Measurements from ENCODE around the gene CDYL. TPM values are rescaled to one million over a fixed set of nuclear protein-coding genes. Genes with fewer than 3 reads are reported as not detected.

The CDYL gene
- total RNA-seq, 1 experiment from 2014 or later: 38.4 TPM

- no peak for ATAC-seq
- CTCF ChIA-PET: no interaction called here
- H3K79me2 ChIP-seq (ENCODE audit: low read length): peaks cover 98% of the 10 kb centered on the region
These were observed 12.9 kb downstream of the CDYL start for GRCh38 chr6:4788953-4789584.

GRCh38 chr6:4790158-4790899, 14.1 kb downstream of the CDYL start:
- ChIA-PET CTCF (no interaction called here), POLR2A (ENCODE audit: unreplicated experiment) (no interaction called here)
- no peaks in the 10 kb centered on the region for H3K4me1 ChIP-seq (ENCODE audit: insufficient read depth, low read length)
- no peak overlapping the region for H3K27ac ChIP-seq (ENCODE audit: low read length)
- peaks cover 98% of the 10 kb centered on the region for H3K79me2 ChIP-seq (ENCODE audit: low read length)
- ATAC-seq (no peak), DNase-seq (peak; percentile 22)
- H2AFZ ChIP-seq (ENCODE audit: low read length): no peak overlapping the region
- H3F3A ChIP-seq (ENCODE audit: low read length, unreplicated experiment): no peaks in the 10 kb centered on the region
- no peak overlapping the region for H3K4me2 ChIP-seq (ENCODE audit: low read length)
- TF ChIP-seq CTCF (conservative IDR thresholded peaks at IDR 0.05; ENCODE audit: low read depth, low read length) (peak; percentile 52), EZH2phosphoT487 (IDR thresholded peaks at IDR 0.05; ENCODE audit: borderline replicate concordance, low read length) (no peak), EZH2 (IDR thresholded peaks at IDR 0.05; ENCODE audit: low read length, unreplicated experiment) (no peak)
- H3K36me3 ChIP-seq (ENCODE audit: low read depth, low read length): 0 out of 2 replicates have a peak, but pooled peaks cover 2% of the 10 kb centered on the region
- no peaks in the 10 kb centered on the region for H3K9me2 ChIP-seq (replicated peaks; ENCODE audit: low read length)
- intact Hi-C loops (cut with micrococcal nuclease): no loop called here
- no peaks in the 10 kb centered on the region for H3K27me3 ChIP-seq (ENCODE audit: low read length)
- no peaks in the 10 kb centered on the region for H3K9me3 ChIP-seq (ENCODE audit: low read length)
- no peak overlapping the region for H3K4me3 ChIP-seq (ENCODE audit: low read length)
- H4K20me1 ChIP-seq (ENCODE audit: low read length): peaks cover 49% of the 10 kb centered on the region
- no TSS peak for BruUV-seq (replicated peaks)
- no peak overlapping the region for H3K9ac ChIP-seq (ENCODE audit: low read length)

More at GRCh38 chr6:4788953-4789584, 12.9 kb downstream of the CDYL start:
- H3K4me2 ChIP-seq (ENCODE audit: low read length): no peak overlapping the region
- no TSS peak for BruUV-seq (replicated peaks)
- H3K36me3 ChIP-seq (ENCODE audit: low read depth, low read length): 0 out of 2 replicates have a peak, but pooled peaks cover 2% of the 10 kb centered on the region
- H3K4me1 ChIP-seq (ENCODE audit: insufficient read depth, low read length): no peaks in the 10 kb centered on the region
- POLR2A ChIA-PET (ENCODE audit: unreplicated experiment): no interaction called here
- no peaks in the 10 kb centered on the region for H3K27me3 ChIP-seq (ENCODE audit: low read length)
- H3K9me3 ChIP-seq (ENCODE audit: low read length): no peaks in the 10 kb centered on the region
- H3K4me3 ChIP-seq (ENCODE audit: low read length): no peak overlapping the region
- H3K9ac ChIP-seq (ENCODE audit: low read length): no peak overlapping the region
- intact Hi-C loops (cut with micrococcal nuclease): no loop called here
- H3K27ac ChIP-seq (ENCODE audit: low read length): no peak overlapping the region
- no peak for DNase-seq
- peaks cover 54% of the 10 kb centered on the region for H4K20me1 ChIP-seq (ENCODE audit: low read length)
- no peaks in the 10 kb centered on the region for H3F3A ChIP-seq (ENCODE audit: low read length, unreplicated experiment)
- no peaks in the 10 kb centered on the region for H3K9me2 ChIP-seq (replicated peaks; ENCODE audit: low read length)
- H2AFZ ChIP-seq (ENCODE audit: low read length): no peak overlapping the region
- TF ChIP-seq EZH2 (IDR thresholded peaks at IDR 0.05; ENCODE audit: low read length, unreplicated experiment): no peak
- TF ChIP-seq EZH2phosphoT487 (IDR thresholded peaks at IDR 0.05; ENCODE audit: borderline replicate concordance, low read length): no peak
- TF ChIP-seq CTCF (conservative IDR thresholded peaks at IDR 0.05; ENCODE audit: low read depth, low read length): no peak

Measured in PC-3 (cell line).